A673 (cell line): Measurements from ENCODE around the gene APOL2. TPM values are rescaled to one million over a fixed set of nuclear protein-coding genes. Genes with fewer than 3 reads are reported as not detected.

Source experiments
- BruUV-seq: library from RNA; stranded (reverse); fragments of 400-500 nt; replicated peaks from 2 replicates; lab custom pipeline; 2021; lab: Mats Ljungman, UMichigan
- CTCF ChIA-PET: fragments of 300-600 bp; sonication (Branson Sonifier 250); formaldehyde crosslinking; loops from one replicate; lab custom pipeline; 2022; ENCODE audit warnings: antibody characterized with exemption; lab: Charles Lee
- POLR2A ChIA-PET: fragments of 300-600 bp; sonication (Branson Sonifier 250); formaldehyde crosslinking; loops from one replicate; lab custom pipeline; 2022; ENCODE audit warnings: antibody characterized with exemption; ENCODE audit not compliant: low non-redundant PET; lab: Charles Lee
- DNase-seq: peaks from one replicate; pipeline ENCODE4 v3.0.0-alpha.2; 2015; ENCODE audit warnings: low spot score
- H3K27ac ChIP-seq: fragments of 200-600 bp; sonication (generic); 2 replicates; pipeline ENCODE4 v1.5.1; 2016; ENCODE audit warnings: mixed run types, low read depth, mild to moderate bottlenecking, mixed read lengths, antibody characterized with exemption, low read length; ENCODE audit not compliant: poor library complexity, severe bottlenecking
- H3K27me3 ChIP-seq: fragments of 200-600 bp; sonication (generic); replicated peaks from 2 replicates; pipeline ENCODE4 v1.6.1; 2017; ENCODE audit warnings: mixed run types, low read depth, mild to moderate bottlenecking, mixed read lengths, antibody characterized with exemption, low read length; ENCODE audit not compliant: insufficient read depth, poor library complexity
- H3K36me3 ChIP-seq: fragments of 200-600 bp; sonication (generic); 2 replicates; pipeline ENCODE4 v1.6.1; 2016; ENCODE audit warnings: mixed run types, mild to moderate bottlenecking, mixed read lengths, antibody characterized with exemption, low read length; ENCODE audit not compliant: insufficient read depth, poor library complexity, severe bottlenecking
- H3K4me1 ChIP-seq: fragments of 200-600 bp; sonication (generic); 2 replicates; pipeline ENCODE4 v1.6.1; 2017; ENCODE audit warnings: mixed run types, mild to moderate bottlenecking, mixed read lengths, antibody characterized with exemption, low read length; ENCODE audit not compliant: insufficient read depth, poor library complexity, severe bottlenecking
- H3K4me3 ChIP-seq: fragments of 200-600 bp; sonication (generic); 2 replicates; pipeline ENCODE4 v1.5.1; 2016; ENCODE audit warnings: low read depth, mixed run types, mild to moderate bottlenecking, mixed read lengths, low read length; ENCODE audit not compliant: poor library complexity, severe bottlenecking
- H3K9me3 ChIP-seq: fragments of 200-600 bp; sonication (generic); 2 replicates; pipeline ENCODE4 v1.6.1; 2016; ENCODE audit warnings: mixed run types, low read depth, mild to moderate bottlenecking, mixed read lengths, antibody characterized with exemption, low read length; ENCODE audit not compliant: poor library complexity, severe bottlenecking
- CTCF ChIP-seq: fragments of 300-800, 200-600 bp; sonication (generic); conservative IDR thresholded peaks from 2 replicates; pipeline ENCODE4 v1.5.1; 2017; ENCODE audit warnings: low read depth, mild to moderate bottlenecking, antibody characterized with exemption, low read length, moderate library complexity, mixed read lengths
- EZH2 ChIP-seq: fragments of 200-600 bp; sonication (generic); IDR thresholded peaks from 2 replicates; pipeline ENCODE4 v1.6.1; 2017; ENCODE audit warnings: borderline replicate concordance, low read depth, mild to moderate bottlenecking, mixed read lengths, antibody characterized with exemption, low read length; ENCODE audit not compliant: poor library complexity, severe bottlenecking
- intact Hi-C: fragments of 100-400 bp; cut with micrococcal nuclease; formaldehyde crosslinking; loops from one replicate; pipeline ENCODE4 v1.10.0; 2022; ENCODE audit not compliant: unreplicated experiment
- microRNA-seq: library from miRNA; unstranded; fragments of <30 nt; microRNA quantifications from one replicate; pipeline ENCODE4 v1.2.0, GENCODE V29; 2021
- total RNA-seq: library from RNA; stranded (reverse); gene quantifications from 2 replicates; pipeline ENCODE4 v1.2.3, GENCODE V29; 2021

The APOL2 gene
- total RNA-seq, 1 experiment from 2014 or later = 45.1 TPM

GRCh38 chr22:36177160-36177559 lies 62.2 kb downstream of the APOL2 start:
- H3K9me3 ChIP-seq = no peaks in the 10 kb centered on the region
- no peaks in the 10 kb centered on the region for H3K4me1 ChIP-seq
- no peak for DNase-seq
- ChIA-PET POLR2A (no interaction called here), CTCF (no interaction called here)
- H3K27ac ChIP-seq = no peak overlapping the region
- TF ChIP-seq EZH2 (no peak), CTCF (no peak)
- H3K36me3 ChIP-seq = no peaks in the 10 kb centered on the region
- no peaks in the 10 kb centered on the region for H3K27me3 ChIP-seq
- intact Hi-C loops = no loop called here
- H3K4me3 ChIP-seq = no peak overlapping the region
- no TSS peak for BruUV-seq

Small RNA genes within 50 kb of the gene (microRNA-seq; reads per million reads assigned to microRNA genes)
- gene MIR6819 = not detected

Other genes starting within 250 kb of the APOL2 start
- 142 and 154 TPM in 2 replicates for gene RBFOX2, start 210.7 kb downstream of the APOL2 start, total RNA-seq
- 0.59 TPM in 1 of 2 replicates, not detected in the other for gene APOL3, start 78.8 kb downstream of the APOL2 start, total RNA-seq
- 1.6 and 4.2 TPM in 2 replicates for gene APOL4, start 37.7 kb downstream of the APOL2 start, total RNA-seq
- 0.30 and 0.87 TPM in 2 replicates for gene APOL1, start 13.6 kb upstream of the APOL2 start, total RNA-seq
- gene MYH9, start 148.4 kb upstream of the APOL2 start, total RNA-seq = 290 and 323 TPM in 2 replicates
- 85.4 and 88.4 TPM in 2 replicates for gene TXN2, start 242.1 kb upstream of the APOL2 start, total RNA-seq